GM19023 (cell line): Measurements from ENCODE around the gene MMP19.
"Not testable (repeated sequence)": the region's sequence is repeated elsewhere in the genome, so short reads cannot be mapped to it uniquely, and the experiment has no call there.

Experiments used
- ATAC-seq: cut with Tn5 transposase; IDR thresholded peaks from one replicate; pipeline ENCODE4 v1.9.1; 2021; ENCODE audit warnings: mild to moderate bottlenecking, moderate library complexity; ENCODE audit not compliant: unreplicated experiment

Gene MMP19

DNA sequence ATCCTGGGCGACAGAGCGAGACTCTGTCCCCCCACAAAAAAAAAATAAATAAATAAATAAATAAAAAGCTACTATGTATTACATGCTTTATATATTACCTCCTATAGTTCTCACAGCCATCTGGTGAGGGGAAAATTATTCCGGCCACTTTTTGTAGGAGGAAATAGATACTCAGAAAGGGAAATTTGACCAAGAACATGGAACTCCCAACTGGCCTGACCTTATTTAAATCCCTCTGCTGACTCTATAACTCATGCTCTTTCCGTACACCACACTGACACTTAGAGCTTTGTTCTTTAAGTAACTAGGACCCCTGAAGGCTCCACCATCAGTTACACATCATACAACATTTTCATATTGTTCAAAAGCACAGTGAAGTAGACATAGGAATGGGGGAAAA is 2.2 kb upstream of the MMP19 start:
- no peak for ATAC-seq

DNA sequence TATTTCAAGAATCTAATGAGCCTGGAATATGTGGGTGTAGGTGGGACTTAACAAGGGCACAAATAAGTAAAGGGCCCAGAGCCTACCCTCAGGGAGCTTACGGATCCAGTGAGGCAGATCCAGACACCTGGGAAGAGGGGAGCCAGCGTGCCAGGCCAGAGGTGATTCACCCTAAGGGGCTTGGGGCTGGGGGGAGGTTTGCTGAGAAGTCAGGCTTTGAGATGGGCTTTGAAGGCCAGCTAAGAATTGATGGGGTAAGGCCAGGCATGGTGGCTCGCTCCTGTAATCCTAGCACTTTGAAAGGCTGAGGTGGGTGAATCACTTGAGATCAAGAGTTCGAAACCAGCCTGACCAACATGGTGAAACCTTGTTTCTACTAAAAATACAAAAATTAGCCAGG is 695 bp upstream of the MMP19 start:
- no peak for ATAC-seq

DNA sequence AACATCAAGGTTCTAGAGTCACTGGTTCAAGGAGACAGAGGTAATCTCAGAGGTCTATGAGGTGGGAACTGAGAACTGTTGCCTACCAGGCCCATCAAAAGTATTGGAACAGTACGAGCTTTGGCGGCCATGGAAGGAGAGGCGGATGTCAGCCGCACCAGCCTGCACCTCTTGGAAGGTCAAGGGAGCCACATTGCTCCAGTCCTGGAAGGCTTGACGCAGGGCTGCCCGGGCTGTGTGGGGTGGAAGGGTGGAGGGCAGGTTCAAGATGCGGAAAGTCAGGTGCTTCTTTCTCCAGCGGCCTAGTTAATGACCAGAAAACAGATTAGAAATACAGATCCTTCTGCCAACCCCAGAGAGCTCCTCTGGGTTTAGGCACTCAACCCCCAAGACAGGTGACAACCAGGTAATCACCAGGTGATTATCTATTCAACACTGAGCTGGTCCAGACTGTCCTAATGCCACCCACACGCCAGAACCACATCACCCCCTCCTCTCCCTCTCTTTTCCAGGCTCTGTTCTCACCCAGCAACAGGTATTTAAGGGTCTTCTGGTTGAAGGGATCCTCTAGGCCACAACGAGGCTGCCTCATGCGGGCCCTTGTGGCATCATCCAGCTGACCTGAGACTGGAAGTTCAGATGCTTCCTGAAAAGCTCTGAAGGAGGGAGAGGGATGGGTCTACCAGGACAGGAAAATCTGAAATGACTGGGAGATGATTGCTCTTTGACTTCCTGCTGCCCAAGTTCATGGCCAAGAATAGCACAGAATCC is 2.0 kb downstream of the MMP19 start:
- no peak for ATAC-seq

DNA sequence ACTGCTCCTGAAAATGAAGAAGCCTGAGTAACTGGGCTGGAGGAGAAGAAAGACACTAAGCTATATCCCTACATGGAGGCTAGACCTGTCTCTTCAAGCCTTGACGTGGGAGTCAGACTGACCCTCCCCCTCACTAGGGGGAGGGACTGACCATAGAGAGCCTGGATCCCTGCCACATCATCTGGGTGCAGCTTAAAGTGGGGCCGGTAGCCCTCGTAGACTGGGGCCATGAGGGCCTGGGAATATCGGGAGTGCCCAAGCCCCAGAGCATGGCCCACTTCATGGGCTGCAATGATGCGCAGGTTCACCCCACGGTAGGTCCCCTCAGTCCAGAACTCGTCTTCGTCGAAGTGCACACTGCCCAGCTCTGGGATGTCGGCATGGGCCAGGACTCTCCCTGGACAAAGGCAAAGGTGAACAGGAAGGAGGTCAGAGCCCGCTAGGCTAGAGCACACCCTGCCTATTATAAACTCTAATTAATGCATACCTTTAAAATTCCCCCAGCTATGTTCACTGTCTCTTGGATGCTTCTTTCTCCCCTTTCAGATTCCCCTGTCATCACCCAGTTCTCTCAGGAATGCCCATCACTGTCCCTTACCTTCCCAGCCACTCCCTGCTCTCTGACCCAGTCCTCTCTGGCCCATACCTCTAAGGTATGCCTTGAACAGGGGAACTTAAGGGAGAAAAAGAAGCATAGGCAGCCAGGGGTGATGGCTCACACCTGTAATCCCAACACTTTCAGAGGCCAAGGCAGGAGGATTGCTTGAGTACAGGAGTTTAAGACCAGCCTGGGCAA is 3.2 kb downstream of the MMP19 start:
- no peak for ATAC-seq

DNA sequence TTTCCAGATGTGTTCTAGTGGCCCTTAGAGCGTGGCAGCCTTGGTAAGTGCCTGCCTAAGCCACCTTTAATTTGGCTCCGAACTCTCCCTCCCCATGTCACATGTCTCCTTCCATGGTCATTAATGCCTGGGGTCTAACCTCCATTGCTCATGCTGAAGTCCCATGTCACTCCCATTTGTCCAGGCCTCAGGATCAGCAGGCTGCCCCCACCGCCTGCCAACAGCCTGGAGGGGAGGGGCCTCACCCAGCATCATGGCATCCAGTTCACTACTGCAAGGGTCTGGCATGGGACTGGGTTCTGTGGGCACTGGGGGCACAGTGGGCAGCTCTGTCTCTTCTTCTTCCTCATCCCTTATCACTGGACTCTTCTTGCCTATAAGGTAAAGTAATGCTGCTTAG is 4.4 kb downstream of the MMP19 start:
- no peak for ATAC-seq

DNA sequence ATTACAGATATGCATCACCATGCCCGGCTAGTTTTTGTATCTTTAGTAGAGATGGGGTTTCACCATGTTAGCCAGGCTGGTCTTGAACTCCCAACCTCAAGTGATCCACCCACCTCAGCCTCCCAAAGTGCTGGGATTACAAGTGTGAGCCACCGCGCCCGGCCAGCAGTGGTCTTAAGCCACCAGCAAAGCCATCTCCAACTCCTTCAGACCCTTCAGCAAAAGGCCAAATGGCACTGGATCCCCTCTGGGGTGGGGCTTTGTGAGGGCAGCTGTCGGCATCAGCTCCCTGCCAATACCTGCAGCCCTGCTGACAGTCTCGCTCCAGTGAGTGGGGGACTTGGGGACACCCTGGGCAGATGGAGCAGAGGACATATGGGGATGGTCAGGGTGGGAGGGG is 8.3 kb downstream of the MMP19 start:
- not testable (repeated sequence) for ATAC-seq

DNA sequence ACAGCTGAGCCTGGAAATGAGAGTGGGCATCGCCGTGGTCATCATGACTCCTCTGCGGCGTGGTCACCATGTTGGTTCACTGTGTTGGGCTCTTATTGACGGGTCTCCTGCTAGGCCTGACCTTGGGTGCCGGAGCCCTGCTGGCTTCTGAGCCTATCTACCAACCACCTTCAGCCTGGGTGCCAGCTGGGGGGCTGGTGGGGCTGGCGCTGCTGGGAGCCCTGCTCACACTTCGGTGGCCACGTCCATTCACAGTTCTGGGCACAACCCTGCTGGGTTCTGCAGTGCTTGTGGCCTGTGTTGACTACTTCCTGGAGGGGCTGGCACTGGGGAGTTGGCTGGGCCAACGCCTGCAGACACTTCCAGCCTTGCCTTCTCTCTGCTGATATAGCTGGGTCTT is 9.7 kb downstream of the MMP19 start:
- no peak for ATAC-seq

DNA sequence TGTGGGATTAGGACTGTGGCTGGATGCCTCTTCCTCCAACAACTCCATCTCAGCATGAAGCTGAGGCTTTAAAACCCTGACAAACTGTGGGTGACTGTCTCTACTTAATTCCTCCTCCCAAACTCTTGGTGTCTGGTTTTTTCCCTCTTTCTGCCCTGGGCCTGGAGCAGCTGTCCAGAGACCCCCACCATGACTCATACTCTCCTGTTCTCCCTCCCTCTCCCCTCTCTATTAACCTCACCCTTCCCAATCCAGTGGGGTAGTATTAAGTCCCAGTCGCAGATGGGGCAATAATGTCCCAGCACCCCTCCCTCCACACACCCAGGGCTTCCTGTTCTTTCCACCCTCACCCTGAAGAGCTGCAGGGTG is 11.3 kb downstream of the MMP19 start:
- ATAC-seq, result no peak

DNA sequence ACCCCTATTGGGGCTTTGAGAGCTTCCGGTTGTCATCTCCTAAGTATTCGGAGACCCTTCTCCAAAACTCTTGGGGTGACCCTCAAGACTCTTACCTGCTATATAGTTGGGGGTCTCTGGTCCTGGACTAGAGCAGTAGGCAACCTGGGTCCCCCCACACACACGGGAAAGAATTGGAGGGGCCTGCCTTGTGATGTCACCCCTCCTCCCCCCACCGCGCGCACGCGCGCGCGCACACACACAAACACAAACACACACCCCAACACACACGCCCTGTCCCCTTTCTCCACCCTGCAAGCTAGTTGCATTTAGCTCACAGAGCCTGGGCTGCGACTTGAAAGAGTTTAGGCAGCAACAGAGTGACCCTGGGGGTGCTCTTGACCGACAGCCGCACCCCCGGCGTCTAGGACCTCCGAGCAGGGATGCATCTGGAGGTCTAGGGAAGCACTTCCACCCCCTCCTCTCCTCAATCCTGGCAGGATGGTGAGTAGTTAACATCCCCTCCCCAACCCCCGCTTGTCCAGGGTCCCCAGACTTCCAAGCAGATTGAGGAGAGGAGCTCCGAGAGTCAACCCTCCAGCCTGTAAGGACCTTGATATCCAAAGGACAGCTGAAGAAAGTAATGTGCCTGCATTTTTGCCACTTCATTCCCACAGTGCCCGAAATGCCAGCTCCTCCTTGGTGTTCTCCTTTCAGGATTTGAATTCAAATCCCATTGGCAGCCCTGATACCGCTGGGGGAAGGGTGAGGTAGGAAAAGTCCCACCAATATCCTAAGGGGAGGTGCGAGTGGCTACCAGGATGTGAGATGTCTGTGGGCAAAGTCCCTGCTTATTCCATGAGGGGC is 11.9 kb downstream of the MMP19 start:
- no peak for ATAC-seq

DNA sequence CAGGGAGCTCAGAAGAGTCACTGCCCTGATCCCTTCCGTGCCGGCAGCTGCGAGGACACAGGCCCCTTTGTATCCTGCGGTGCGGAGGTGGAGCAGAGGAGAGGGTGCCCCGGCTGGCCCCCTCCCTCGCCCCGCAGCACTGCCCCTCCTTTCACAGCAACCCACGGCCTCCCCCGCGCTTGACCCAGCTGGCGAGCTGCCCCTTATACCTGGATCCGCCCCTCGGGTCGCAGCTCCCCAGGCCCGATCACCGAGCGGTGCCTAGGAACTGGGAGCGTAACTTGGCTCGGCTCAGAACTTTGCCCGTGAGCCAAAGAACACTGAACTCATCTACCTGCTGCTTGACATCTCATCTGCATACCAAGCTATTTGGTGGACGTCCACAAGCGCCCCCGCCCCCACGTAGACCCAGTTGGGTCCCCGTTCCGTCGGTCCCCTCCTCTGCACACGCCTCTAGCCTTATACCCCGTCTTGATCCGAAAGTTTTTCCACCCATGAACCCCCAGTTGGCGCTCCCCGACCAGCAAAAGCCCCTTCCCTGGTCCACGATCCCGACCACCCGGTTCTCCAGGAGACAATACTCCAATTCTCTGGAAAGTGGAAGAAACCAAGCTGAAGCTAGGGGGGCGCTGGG is 12.7 kb downstream of the MMP19 start:
- ATAC-seq, result peak; percentile 27

DNA sequence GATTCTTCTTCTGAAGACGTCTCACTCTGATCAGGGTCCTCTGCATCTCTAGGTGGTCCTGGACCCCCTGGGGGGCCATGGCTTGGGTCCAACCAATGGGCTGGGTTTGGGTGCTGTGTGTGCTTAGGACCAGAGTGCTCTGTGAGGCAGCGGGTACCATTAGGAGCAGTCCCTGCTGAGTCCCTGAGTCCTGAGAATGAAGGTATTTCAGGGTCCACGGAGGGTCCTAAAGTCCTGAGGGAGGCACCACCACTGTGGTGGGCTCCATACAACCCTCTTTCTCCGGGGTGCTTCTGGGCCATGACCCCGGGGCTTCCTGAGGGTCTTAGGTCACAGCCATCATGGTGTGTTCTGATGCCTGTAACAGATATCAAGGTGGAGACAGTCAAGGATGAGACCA is 14.4 kb downstream of the MMP19 start:
- ATAC-seq, result no peak

DNA sequence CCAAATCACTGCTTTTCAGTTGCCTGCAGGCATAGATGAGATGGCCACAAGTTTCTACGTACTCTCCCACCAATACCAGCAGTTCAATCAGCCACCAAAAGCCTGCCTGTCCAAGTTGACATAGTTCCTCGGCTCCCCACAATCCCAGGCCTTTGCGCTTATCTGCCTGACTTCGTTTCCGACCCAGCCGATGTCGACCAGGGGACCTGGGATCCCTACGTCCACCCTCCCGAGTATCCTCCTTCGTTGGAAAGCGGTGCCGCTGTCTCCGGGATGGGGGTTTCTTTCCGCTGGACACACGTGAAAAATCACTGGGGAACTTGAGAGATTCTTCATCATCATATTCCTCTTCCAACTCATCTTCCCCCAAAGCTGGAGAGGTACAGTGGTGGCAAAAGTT is 14.9 kb downstream of the MMP19 start:
- no peak for ATAC-seq

DNA sequence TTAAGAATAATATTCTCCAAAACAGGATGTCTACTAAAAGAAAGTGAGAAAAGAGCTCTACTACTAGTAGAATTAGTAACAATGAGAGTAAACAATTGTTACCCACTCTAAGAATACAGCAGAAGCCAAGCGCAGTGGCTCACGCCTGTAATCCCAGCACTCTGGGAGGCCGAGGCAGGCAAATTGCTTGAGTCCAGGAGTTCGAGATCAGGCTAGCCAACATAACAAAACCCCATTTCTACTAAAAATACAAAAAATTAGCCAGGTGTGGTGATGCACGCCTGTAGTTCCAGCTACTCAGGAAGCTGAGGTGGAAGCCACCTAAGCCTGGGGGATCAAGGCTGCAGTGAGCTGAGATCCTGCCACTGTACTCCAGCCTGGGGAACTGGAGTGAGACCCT is 18.0 kb downstream of the MMP19 start:
- ATAC-seq, result no peak

DNA sequence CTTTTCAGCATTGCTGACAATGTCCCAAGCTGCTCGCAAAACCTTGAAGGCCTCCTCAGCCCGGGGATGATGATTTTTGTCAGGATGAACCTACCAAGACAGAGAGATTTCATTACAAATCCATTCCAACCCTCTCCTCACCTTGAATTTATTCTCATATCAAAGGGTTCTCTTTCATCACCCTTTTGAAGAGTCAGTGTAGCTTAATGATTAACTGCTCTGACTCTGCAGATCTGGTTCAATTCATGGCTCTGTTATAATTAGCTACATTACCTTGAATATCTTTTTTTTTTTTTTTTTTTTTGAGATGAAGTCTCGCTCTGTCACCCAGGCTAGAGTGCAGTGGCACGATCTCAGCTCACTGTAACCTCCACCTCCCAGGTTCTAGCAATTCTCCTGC is 19.3 kb downstream of the MMP19 start:
- ATAC-seq, result no peak

DNA sequence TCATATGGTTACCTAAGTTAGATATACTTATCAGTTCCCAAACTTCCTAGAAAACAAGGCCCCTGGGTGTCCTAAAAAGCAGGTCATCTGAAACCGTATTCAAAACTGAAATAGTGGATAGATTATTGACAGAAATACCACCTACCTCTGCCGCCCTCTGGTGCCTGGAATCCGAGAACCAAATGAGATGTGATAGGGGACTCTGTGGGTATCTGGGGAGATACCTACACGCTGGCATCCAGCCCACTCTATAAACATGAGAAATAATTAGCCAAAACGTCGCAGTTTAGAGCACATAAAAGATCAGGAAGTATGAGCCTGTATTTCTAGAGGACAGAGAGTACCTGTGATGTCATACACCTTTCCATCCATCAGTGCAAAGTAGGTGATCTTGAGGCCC is 20.5 kb downstream of the MMP19 start:
- no peak for ATAC-seq

DNA sequence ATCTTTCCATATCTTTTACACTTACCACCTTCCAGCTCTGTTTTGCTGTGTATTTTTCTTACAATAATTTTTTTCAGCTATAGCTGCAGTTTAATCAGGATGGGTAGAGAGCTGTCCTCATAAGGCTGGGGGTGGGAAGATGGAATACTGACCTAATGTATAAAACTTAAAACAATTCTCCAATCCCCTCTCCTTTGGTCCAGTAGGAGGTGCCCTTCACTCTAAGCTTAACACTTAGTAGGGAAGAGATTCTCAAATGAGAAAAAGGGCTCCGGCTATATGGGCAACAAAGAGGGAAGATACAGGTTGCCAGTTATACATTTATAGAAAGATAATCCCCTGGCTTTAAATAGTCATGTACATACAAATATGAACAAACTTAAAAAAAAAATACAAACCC is 22.1 kb downstream of the MMP19 start:
- no peak for ATAC-seq

DNA sequence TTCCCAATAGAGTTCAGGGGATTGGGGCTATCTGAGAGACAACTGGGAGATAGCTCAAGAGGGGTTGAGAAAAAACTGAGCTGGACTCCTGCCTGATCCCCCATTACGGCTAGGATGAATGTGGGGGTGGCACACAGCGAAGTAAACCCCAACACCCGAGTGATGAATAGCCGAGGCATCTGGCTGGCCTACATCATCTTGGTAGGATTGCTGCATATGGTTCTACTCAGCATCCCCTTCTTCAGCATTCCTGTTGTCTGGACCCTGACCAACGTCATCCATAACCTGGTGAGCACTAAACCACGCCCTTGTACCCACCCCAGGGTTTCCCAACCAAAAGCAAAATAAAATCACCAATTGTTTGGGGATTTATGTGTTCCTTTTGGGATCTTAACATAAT is 23.9 kb downstream of the MMP19 start:
- no peak for ATAC-seq

DNA sequence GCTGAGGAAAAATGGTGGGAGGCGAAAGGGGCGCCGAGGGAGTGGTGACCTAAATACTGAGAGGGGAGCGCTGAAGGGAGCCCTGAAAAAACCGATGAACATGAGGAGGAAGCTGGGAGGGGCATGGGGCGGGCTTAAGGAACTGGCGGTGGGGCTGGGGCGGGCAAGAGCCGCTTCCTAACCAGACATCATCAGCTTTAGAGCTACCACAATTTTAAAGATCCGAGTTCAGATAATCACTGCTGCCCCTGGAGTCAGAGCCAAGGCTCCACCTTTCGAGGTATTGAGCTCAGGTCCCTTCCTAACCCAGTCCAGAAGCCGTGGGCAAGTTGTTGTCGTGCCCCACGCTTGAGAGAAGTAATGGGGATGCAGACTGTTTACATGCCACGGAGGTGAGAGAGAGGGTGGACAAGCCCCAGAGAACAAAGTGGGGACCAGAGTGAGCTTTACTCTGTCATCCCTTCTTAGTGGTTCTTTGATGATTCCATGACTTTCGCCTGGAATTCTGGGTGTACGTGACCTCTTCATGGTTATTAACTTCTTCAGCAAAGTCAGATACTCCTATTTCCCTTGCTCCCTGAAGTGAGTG is 24.5 kb downstream of the MMP19 start:
- ATAC-seq, result peak; percentile 32

DNA sequence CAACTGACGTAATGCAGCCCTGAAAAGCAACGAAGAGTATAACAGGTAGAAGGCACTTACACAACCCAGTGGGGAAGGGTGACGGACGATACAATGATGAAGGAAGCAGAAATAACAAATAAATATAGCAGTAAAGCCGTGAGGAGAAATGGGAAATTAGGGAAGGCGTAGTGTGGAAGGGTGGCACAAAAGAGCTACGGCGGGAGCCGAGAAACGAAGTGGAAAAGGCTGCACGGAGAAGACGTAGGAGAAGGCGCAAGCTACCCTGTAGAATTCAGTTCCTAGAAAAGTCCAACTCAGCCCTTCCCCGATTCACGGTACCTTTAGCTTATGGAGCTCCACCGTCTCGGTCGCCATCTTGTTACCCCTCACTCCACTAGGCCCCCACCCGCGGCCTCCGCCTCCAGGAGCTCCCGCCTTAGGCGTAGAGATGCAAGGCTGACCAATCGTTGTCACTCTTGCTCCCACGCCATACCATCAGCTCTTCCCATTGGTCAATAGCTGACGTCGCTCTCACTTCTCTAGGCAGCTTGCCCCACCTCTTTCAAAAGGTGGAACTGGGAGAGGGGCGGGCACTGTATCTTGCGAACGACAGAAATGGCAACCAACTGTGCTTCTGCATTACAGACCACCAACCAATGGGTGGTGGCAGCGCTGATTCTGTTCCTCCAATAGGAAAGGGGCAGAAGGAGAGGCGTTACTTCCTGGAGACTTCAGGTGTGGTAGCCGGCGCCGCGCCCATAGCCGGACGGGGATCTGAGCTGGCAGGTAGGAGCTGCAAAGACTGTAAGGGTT is 25.2 kb downstream of the MMP19 start, which contains the start of the genes ORMDL2 and SARNP:
ORMDL2 (plus strand) TSS at position 697 of the 795 bp plus-strand sequence. CDS start 959 bp downstream, outside the sequence.
SARNP (minus strand) TSS at position 380 of the 795 bp plus-strand sequence; CDS start at position 357, 23 bp downstream.
- ATAC-seq, result peak; percentile 96

DNA sequence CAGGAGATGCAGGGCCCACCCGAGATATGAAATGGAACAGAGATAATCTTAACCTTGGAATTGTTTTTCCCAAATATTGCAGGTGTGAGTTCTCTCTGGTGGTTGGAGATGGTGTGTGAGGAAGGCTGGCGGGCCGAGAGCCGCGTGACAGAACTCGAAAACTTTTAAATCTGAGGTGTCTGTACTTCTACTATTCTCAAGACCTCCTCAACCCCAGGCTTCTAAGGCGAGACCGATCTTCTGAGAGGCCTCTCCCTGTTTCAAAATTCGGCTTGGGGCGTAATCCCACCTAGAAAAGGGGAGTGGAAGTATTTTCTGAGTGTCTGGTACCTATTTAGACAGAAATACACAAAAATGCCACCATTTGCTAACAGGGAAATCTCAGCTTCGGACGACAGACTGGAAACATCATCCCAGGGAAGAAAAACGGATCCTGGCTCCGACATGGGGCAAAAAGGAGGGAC is 25.8 kb downstream of the MMP19 start:
- no peak for ATAC-seq
